Body of pancreas (tissue), 4 donors: ENCODE results near the gene COL28A1. TPM values are rescaled to one million over a fixed set of nuclear protein-coding genes. Genes with fewer than 3 reads are reported as not detected.
"Not testable (repeated sequence)": the region's sequence is repeated elsewhere in the genome, so short reads cannot be mapped to it uniquely, and the experiment has no call there.

Source experiments
- ATAC-seq: fragments of 150-250 bp; one replicate; pipeline ENCODE4 v1.9.1; 2016
- DNase-seq, 4 donors: peaks; one replicate each; pipeline ENCODE4 v3.0.0-alpha.2; 2019
- H3K27ac ChIP-seq, 4 donors: fragments of 200-600 bp; sonication (generic); 1 replicate in 3 of 4; 2 replicates in 1 of 4; pipeline versions ENCODE4 v1.5.1 to v1.6.1; 2016 to 2019; ENCODE audit warnings: mild to moderate bottlenecking in 1 of 4, mixed read lengths in 1 of 4, moderate library complexity in 1 of 4
- H3K27me3 ChIP-seq, 2 donors: fragments of 200-600 bp; sonication (generic); one replicate each; pipeline ENCODE4 v1.6.0; 2016; ENCODE audit warnings: mild to moderate bottlenecking in 1 of 2
- H3K36me3 ChIP-seq, 2 donors: fragments of 200-600 bp; sonication (generic); replicated peaks in 1 of 2; 2 replicates each; pipeline ENCODE4 v1.5.1; 2016; ENCODE audit warnings: low read depth in 2 of 2; ENCODE audit not compliant: insufficient read depth in 1 of 2
- H3K4me1 ChIP-seq: fragments of 200-600 bp; sonication (generic); one replicate; pipeline ENCODE4 v1.6.0; 2016
- H3K4me3 ChIP-seq, 2 donors: fragments of 200-600 bp; sonication (generic); 1 replicate in 1 of 2; 2 replicates in 1 of 2; pipeline ENCODE4 v1.5.1; 2016 to 2019
- H3K9me3 ChIP-seq, 3 donors: fragments of 200-600 bp; sonication (generic); 1 replicate in 2 of 3; 2 replicates in 1 of 3; pipeline ENCODE4 v1.5.1; 2016
- POLR2A ChIP-seq, 3 donors: fragments of 450-650 bp; IDR thresholded peaks; one replicate each; pipeline ENCODE4 v1.6.1; 2016; ENCODE audit warnings: antibody characterized with exemption in 3 of 3, mild to moderate bottlenecking in 2 of 3
- WGBS, 2 donors: methylation state at CpG; one replicate each; pipeline ENCODE4 v1.1.5; 2017; 5-methylcytosine and 5-hydroxymethylcytosine counted together
- intact Hi-C: fragments of 100-400 bp; cut with DNase I; formaldehyde crosslinking; loops from one replicate; pipeline ENCODE4 v1.15.1; 2023
- total RNA-seq, 2 donors: library from RNA; depleted of rRNA; stranded (reverse); fragments of >200 nt; gene quantifications; one replicate each; pipeline ENCODE4 v1.1.0, GENCODE V29; 2016
- TF ChIP-seq, protein P1 (sequence below), 7 experiments: fragments of 450-650 bp in 4 of 7; fragments of 200-600 bp in 3 of 7; sonication (generic) in 3 of 7; IDR thresholded peaks; one replicate each; pipeline ENCODE4 v1.5.1; 2016 to 2019; ENCODE audit warnings: antibody characterized with exemption in 7 of 7

COL28A1 gene
- total RNA-seq, 2 donors from 2014 or later, result 13.8 to 16.9 TPM

DNA sequence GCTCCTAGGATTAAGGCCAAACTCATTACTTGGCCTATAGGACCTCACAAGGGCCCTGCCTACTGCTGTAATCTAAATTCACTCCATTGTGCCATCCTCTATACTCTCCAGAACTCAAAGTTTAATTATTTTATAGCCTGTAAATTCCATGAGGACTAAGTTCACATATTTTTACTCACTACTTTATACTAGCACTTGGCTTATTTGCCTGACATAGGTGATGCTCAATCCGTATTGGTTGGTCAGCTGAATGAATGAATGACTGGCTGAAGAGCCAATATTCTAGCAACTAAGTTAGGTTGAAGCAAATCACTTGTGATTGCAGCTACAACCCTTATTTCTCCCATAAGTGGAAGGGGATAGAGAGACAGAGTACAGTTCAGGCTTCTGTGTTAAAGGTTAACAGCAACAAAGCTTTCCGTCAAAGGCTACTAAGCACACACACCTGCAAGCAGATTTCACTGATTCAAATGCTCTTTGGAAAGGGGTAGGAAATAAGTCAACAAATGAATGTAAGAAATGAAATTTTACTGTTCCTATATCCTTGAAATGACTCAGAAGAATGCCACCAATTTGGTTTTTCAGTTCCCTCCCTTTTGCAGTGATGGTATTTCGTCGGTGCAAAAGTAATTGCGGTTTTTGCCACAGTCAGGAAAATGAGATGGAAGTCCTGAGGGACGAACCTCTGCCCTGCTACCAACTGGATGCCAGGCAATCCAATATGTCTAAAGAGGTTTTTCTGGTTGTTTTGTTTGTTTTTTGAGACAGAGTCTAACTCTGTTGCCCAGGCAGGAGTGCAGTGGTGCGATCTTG, 120.7 kb downstream of the COL28A1 start:
- intact Hi-C loops, result no loop called here
- no peaks in the 10 kb centered on the region for H3K9me3 ChIP-seq
- TF ChIP-seq POLR2A (IDR thresholded peaks at IDR 0.05), result no peak
- TF ChIP-seq, protein P1, sequence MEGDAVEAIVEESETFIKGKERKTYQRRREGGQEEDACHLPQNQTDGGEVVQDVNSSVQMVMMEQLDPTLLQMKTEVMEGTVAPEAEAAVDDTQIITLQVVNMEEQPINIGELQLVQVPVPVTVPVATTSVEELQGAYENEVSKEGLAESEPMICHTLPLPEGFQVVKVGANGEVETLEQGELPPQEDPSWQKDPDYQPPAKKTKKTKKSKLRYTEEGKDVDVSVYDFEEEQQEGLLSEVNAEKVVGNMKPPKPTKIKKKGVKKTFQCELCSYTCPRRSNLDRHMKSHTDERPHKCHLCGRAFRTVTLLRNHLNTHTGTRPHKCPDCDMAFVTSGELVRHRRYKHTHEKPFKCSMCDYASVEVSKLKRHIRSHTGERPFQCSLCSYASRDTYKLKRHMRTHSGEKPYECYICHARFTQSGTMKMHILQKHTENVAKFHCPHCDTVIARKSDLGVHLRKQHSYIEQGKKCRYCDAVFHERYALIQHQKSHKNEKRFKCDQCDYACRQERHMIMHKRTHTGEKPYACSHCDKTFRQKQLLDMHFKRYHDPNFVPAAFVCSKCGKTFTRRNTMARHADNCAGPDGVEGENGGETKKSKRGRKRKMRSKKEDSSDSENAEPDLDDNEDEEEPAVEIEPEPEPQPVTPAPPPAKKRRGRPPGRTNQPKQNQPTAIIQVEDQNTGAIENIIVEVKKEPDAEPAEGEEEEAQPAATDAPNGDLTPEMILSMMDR (IDR thresholded peaks at IDR 0.05), result no peak
- H3K4me1 ChIP-seq, result peaks cover 9% of the 10 kb centered on the region
- 84 to 95% methylated on average over 7 of the region's 7 CpGs for WGBS, 2 donors
- H3K36me3 ChIP-seq, result no peaks in the 10 kb centered on the region
- no peak overlapping the region for H3K4me3 ChIP-seq
- DNase-seq (no peak), ATAC-seq (no peak)
- no peak overlapping the region for H3K27ac ChIP-seq
- H3K27me3 ChIP-seq, result no peaks in the 10 kb centered on the region

DNA sequence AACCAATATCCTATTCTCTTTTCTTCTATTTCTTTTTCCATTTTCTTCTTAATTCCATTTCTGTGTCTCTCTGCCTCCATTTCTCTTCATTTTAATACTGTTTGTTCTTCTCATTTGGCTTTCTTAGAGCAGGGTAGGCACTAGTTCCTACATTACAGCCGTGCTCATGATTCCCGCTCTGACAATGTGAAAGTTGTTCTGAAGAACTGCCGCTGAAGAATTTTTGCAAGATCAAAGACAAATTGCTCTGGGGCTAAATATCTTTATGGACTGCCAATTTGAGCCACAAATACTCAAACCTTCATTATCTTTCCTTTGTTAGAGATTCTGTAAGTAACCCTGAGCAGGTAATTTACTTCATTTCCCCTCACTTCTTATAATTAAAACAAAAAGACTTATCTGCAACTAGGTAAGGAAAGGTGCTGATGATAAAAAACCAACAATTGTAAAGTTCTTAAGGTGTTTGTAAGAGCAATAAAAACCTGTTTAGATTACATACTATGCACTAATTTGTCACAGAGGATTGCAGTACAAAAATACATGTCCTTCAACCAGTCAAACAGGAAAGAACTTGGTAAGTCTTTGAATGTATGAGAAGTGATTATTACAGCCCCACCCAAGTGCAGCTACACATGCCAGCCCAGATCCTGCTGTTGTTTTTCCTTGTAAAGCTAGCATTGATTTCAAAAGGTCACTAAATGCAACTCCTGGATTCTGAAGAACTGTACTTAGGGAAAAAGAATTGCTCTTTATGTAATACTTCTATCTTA, 127.5 kb downstream of the COL28A1 start:
- WGBS, 2 donors, result 83 to 96% methylated on average over 3 of the region's 3 CpGs
- H3K36me3 ChIP-seq, result no peaks in the 10 kb centered on the region
- no peaks in the 10 kb centered on the region for H3K9me3 ChIP-seq
- no peak for TF ChIP-seq POLR2A (IDR thresholded peaks at IDR 0.05)
- TF ChIP-seq, protein P1 (IDR thresholded peaks at IDR 0.05), result no peak
- intact Hi-C loops, result no loop called here
- H3K4me1 ChIP-seq, result no peaks in the 10 kb centered on the region
- H3K27ac ChIP-seq, result no peak overlapping the region
- no peak overlapping the region for H3K4me3 ChIP-seq
- DNase-seq (no peak), ATAC-seq (no peak)
- H3K27me3 ChIP-seq, result no peaks in the 10 kb centered on the region

DNA sequence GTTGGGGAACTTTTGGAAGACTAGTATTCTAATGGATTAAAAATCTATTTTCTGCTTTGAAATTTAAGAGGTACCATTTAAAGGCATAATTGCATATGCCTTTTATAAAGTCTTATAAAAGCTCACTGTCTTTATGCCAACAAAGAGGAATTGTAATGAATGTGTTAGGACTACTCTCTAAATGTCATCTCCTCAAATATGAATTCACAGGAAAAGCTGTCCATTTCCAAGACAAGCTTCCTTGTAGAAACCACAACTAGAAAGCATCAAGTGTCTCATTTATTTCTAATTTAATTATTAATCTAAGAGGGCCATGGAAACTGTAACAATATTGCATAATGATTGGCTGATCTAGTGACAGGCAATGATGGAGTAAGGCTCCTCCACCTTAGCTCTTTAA, 130.2 kb downstream of the COL28A1 start:
- H3K27ac ChIP-seq, result no peak overlapping the region
- TF ChIP-seq, protein P1 (IDR thresholded peaks at IDR 0.05), result no peak
- TF ChIP-seq POLR2A (IDR thresholded peaks at IDR 0.05), result no peak
- ATAC-seq, result no peak
- no peaks in the 10 kb centered on the region for H3K27me3 ChIP-seq
- no peaks in the 10 kb centered on the region for H3K4me1 ChIP-seq
- DNase-seq, result no peak
- no peak overlapping the region for H3K4me3 ChIP-seq
- intact Hi-C loops, result no loop called here
- H3K9me3 ChIP-seq, result no peaks in the 10 kb centered on the region
- H3K36me3 ChIP-seq, result no peaks in the 10 kb centered on the region

DNA sequence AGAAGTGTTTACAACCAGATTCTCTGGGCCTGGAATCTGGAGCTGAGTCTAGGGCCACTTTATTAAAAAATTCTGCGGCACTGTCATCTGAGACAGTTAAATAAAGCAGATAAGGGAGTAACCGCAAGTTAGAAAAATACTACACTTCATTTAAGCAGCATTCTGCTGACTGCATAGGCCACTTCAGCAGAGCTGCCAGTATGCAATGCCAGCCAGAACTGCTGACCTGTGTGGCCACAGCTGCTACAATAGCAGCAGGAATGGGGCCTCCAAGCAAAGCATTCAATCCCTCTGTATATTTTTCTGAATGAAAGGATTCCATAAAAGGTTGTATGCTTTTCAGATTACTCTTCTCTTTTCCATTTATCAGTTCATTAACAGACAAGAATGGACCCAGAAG, 136.0 kb downstream of the COL28A1 start:
- no peaks in the 10 kb centered on the region for H3K27me3 ChIP-seq
- no peak overlapping the region for H3K4me3 ChIP-seq
- H3K36me3 ChIP-seq, result no peaks in the 10 kb centered on the region
- H3K4me1 ChIP-seq, result no peaks in the 10 kb centered on the region
- no peak for TF ChIP-seq POLR2A (IDR thresholded peaks at IDR 0.05)
- 79 to 80% methylated on average over 2 of the region's 2 CpGs for WGBS, 2 donors
- intact Hi-C loops, result no loop called here
- H3K9me3 ChIP-seq, result no peaks in the 10 kb centered on the region
- DNase-seq, result no peak
- ATAC-seq, result no peak
- no peak overlapping the region for H3K27ac ChIP-seq

DNA sequence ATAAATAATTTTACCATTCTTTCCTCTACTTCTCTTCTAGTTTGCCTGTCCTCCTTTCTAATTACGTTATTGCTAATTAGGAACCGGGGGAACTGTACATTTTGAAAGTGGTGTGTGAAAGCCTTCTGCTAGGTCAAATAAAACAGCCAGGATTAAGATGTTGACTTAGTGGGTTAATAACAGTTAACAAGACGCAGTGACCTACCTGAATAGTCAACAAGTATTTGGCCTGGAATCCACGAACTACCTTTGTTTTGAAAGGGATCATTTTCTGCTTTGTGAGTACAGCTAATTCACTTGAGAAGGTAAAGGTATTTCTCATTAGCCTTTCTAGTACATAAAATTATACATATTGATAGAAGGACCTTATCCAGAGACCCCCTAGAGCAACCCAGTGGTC, 139.9 kb downstream of the COL28A1 start:
- DNase-seq (no peak), ATAC-seq (no peak)
- intact Hi-C loops, result no loop called here
- H3K9me3 ChIP-seq, result no peaks in the 10 kb centered on the region
- H3K4me1 ChIP-seq, result no peaks in the 10 kb centered on the region
- no peak overlapping the region for H3K4me3 ChIP-seq
- H3K27me3 ChIP-seq, result no peaks in the 10 kb centered on the region
- TF ChIP-seq, protein P1 (IDR thresholded peaks at IDR 0.05), result no peak
- no peak for TF ChIP-seq POLR2A (IDR thresholded peaks at IDR 0.05)
- WGBS, 2 donors, result 58 to 66% methylated on average over 4 of the region's 4 CpGs
- no peak overlapping the region for H3K27ac ChIP-seq
- H3K36me3 ChIP-seq, result no peaks in the 10 kb centered on the region

DNA sequence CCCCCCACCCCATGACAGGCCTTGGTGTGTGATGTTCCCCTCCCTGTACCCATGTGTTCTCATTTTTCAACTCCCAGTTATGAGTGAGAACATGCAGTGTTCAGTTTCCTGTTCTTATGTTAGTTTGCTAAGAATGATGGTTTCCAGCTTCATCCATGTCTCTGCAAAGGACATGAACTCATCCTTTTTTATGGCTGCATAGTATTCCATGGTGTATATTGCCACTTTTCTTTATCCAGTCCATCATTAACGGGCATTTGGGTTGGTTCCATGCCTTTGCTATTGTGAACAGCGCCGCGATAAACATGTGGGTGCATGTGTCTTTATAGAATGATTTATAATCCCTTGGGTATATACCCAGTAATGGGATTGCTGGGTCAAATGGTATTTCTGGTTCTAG, 147.5 kb downstream of the COL28A1 start:
- DNase-seq, H3K4me3 ChIP-seq, H3K9me3 ChIP-seq, H3K4me1 ChIP-seq, ATAC-seq, H3K27me3 ChIP-seq, H3K27ac ChIP-seq, intact Hi-C loops, H3K36me3 ChIP-seq: not testable (repeated sequence)
- 92 to 94% methylated on average over 4 of the region's 4 CpGs for WGBS, 2 donors
